Measurements from ENCODE around the gene ING2.
"Not testable (repeated sequence)": the region's sequence is repeated elsewhere in the genome, so short reads cannot be mapped to it uniquely, and the experiment has no call there.

Gene ING2

DNA sequence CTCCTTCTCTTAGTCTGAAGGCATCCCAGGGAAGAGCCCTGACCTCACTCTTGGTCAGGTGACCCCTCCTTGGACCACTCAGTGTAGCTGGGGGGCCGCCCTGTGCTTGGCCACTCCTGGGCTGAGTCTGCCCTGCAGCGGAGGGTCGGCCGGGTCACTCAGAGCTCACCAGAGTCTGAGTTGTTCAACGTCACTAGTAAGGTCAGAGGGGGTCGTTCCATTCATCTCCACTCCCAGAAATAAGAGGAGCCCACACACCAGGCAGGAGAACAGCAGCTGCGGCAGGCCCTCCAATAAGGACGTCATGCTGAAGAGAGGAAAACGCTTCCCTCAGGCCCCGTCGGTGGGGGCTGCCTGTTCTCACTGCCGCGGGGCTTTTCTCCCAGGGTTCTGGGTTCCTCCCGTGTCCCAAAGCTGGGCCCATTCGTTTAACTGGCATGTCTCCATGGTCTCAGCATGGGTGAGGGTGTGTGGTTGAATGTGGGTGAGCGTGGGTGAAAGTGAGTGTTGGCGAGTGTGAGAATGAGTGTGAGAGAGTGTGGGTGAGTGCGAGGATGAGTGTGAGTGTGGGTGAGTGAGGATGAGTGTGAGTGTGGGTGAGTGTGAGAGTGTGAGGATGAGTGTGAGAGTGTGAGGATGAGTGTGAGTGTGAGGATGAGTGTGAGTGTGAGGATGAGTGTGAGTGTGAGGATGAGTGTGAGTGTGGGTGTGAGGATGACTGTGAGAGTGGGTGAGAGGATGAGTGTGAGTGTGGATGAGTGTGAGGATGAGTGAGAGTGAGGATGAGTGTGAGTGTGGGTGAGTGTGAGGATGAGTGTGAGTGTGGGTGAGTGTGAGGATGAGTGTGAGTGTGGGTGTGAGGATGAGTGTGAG lies 47.7 kb downstream of the ING2 start:
- no peak for DNase-seq

DNA sequence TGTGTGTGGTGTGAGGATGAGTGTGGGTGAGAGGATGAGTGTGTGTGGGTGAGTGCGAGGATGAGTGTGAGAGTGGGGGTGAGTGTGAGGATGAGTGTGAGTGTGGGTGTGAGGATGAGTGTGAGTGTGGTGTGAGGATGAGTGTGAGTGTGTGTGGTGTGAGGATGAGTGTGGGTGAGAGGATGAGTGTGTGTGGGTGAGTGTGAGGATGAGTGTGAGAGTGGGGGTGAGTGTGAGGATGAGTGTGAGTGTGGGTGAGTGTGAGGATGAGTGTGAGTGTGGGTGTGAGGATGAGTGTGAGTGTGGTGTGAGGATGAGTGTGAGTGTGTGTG lies 48.3 kb downstream of the ING2 start:
- not testable (repeated sequence) for DNase-seq

DNA sequence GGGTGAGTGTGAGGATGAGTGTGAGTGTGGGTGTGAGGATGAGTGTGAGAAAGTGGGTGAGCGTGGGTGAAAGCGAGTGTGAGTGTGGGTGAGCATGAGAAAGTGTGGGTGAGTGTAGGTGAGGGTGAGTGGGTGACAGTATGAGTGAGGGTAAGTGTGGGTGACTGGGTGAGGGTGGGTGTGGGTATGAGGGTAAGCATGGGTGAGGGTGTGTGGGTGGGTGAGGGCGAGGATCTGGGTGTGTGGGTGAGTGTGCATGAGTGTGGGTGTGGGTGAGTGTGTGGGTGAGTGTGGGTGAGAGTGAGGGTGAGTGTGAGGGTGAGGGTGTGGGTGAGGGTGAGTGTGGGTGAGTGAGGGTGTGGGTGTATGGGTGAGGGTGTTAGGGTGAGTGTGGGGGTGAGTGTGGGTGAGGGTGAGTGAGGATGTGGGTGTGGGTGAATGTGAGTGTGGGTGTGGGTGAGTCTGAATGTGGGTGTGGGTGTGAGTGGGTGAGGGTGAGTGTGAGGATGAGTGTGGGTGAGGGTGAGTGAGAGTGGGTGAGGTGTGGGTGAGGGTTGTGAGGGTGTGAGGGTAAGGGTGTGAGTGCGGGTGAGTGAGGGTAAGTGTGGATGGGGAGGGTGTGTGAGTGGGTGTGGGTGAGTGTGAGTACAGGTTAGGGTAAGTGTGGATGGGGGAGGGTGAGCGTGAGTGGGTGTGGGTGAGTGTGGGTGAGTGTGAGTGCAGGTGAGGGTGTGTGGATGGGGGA lies 48.9 kb downstream of the ING2 start:
- DNase-seq = no peak

DNA sequence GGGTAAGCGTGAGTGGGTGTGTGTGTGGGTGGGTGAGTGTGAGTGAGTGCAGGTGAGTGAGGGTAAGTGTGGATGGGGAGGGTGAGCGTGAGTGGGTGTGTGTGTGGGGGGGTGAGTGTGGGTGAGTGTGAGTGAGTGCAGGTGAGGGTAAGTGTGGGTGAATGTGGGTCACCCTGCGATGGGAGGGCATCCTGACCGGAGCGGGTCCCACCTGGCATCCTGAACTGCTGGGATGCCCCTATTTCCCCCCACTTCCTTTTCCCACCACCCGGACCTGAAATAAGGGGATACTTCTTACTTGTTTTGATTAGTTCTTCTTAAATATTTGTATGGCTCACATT lies 49.5 kb downstream of the ING2 start:
- no peak for DNase-seq

DNA sequence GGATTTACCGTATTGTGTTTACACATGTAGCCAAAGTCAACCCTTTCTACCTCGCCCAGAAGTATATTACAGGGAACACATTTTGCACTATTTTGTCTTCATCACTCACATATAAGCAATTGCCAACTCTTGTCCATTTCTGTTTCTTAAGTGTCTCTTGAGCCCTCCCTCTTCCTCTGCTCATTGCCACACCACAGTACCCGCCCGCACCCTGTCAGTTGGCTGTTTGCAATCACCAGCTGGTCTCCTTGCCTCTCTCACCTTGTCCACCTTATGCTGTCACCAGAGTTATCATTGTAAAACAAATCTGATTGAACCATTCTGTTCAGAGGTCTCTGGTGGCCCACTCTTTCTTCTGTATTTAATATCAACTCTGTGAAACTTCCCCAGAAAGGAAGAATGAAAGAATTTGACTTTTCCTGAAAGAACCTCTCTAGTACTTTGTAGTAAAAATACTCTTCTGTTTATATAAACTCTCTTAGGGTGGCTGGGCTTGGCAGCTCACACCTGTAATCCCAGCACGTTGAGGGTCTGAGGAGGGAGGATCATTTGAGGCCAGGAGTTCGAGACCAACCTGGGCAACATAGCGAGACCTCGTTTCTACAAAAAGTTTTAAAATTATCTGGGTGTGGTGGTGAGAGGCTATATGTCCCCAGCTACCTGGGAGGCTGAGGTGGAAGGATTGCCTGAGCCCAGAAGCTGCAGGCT lies 50.2 kb downstream of the ING2 start:
- DNase-seq = no peak

DNA sequence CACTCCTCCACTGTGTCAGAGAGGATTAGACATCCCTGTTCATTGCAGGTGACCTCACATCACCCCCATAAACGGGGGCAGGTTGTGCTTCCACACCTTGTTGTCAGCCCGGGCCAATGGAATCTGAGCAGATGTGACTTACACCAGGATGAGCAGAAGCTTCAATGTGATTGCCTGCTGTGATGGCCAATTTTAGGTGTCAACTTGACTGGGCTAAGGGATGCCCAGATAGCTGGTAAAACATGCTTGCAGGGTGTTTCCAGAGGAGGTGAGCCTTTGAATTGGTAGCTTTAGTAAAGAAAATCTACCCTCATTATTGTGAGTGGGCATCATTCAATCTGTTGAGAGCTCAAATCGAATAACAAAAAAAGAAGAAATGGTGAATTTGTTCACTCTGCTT lies 52.1 kb downstream of the ING2 start:
- DNase-seq = no peak

DNA sequence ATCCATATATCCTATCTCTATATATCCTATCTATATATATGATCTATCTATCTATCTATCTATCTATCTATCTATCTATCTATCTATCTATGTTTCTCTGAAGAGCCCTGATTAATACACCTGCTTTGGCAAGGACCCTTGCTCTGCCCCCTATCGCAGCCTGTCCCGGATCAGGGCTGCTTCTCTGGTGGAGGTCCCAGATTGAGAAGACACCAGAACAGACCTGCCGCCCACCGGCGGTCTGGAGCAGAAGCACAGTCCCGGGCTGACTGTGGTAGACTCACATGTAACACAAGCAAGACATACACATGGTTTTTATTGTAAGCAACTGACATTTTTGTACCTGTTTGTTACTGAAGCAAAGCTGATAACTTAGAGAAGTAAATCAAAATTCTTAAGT lies 52.8 kb downstream of the ING2 start:
- no peak for DNase-seq

DNA sequence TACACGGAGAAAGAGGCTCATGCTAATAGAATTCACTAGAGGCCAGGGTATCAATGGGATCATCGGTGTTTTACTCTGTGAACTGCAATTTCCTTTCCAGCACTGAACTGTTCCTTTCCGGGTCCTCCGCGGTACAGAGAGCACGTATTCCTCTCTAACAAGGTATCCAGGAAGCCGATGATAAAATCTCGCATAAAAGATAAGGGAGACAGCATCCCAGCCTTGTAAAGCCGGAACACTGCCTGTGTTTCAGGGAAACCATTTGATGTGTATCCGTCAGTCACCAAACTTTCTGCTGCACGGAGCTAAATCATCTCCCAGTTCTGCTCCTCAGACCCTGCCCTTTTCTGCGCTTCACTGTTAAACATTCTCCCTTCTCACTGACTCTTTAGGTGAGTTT lies 54.0 kb downstream of the ING2 start:
- DNase-seq = no peak

DNA sequence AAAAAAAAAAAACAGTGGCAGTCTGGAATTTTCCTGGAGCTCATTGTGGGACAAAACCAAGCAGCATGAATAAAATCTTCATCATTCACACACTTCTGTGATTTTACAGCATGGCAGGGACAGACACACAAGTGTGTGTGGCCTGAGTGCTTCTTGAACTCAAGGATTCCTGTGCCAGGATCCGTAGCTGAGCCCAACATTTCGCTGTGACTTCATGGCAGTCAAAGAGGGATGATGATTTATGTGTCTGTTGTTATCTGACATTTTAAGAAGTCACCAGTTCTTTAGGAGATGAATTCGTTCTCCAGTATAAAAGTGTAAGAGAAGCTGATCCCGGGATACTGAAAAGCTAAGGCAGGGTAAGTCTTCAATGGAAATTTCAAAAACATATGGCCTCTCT lies 57.0 kb downstream of the ING2 start:
- DNase-seq = no peak

Data from kidney glomerular epithelial cell (primary cell).